DND-41 (cell line): ENCODE data around the gene IQCK.

ENCODE experiments used
- ATAC-seq: fragments of 200-7000 bp; cut with Tn5 transposase; 3 replicates; pipeline ENCODE4 v1.9.1; 2021; ENCODE audit warnings: low read depth; ENCODE audit not compliant: insufficient read depth
- DNase-seq: peaks from one replicate; pipeline ENCODE4 v3.0.0-alpha.2; 2020
- H2AFZ ChIP-seq: 2 replicates; pipeline ENCODE4 v1.6.0; 2012; ENCODE audit warnings: low read depth, low read length
- H3K27ac ChIP-seq: 2 replicates; pipeline ENCODE4 v1.5.1; 2012; ENCODE audit warnings: low read length, inconsistent platforms
- H3K27me3 ChIP-seq: fragments of 200-600 bp; sonication (generic); 2 replicates; pipeline ENCODE4 v1.6.0; 2012; ENCODE audit warnings: low read length, mild to moderate bottlenecking, inconsistent platforms; ENCODE audit not compliant: insufficient read depth, poor library complexity
- H3K36me3 ChIP-seq: 2 replicates; pipeline ENCODE4 v1.5.1; 2012; ENCODE audit warnings: low read length, inconsistent platforms; ENCODE audit not compliant: insufficient read depth
- H3K4me1 ChIP-seq: 2 replicates; pipeline ENCODE4 v1.5.1; 2012; ENCODE audit warnings: mild to moderate bottlenecking, low read length; ENCODE audit not compliant: insufficient read depth
- H3K4me2 ChIP-seq: 2 replicates; pipeline ENCODE4 v1.6.0; 2012; ENCODE audit warnings: mild to moderate bottlenecking, moderate library complexity, low read length, inconsistent platforms; ENCODE audit not compliant: insufficient read depth
- H3K4me3 ChIP-seq, 2 experiments: fragments of 200-600 bp in 1 of 2; shearing (Covaris generic) in 1 of 2; 2 replicates each; pipeline ENCODE4 v1.5.1; 2012 to 2016; ENCODE audit warnings: inconsistent platforms in 2 of 2, low read length in 2 of 2, mild to moderate bottlenecking in 2 of 2, low read depth in 1 of 2, moderate library complexity in 1 of 2
- H3K79me2 ChIP-seq: 2 replicates; pipeline ENCODE4 v1.6.0; 2012; ENCODE audit warnings: low read length, inconsistent platforms; ENCODE audit not compliant: insufficient read depth
- H3K9ac ChIP-seq: 2 replicates; pipeline ENCODE4 v1.6.0; 2012; ENCODE audit warnings: low read depth, mild to moderate bottlenecking, inconsistent platforms, low read length, moderate library complexity
- H3K9me3 ChIP-seq: 2 replicates; pipeline ENCODE4 v1.5.1; 2012; ENCODE audit warnings: low read length, moderate library complexity, mild to moderate bottlenecking, inconsistent platforms; ENCODE audit not compliant: insufficient read depth, severe bottlenecking
- H4K20me1 ChIP-seq: 2 replicates; pipeline ENCODE4 v1.6.0; 2012; ENCODE audit warnings: low read length; ENCODE audit not compliant: insufficient read depth
- CTCF ChIP-seq: IDR thresholded peaks from 2 replicates; pipeline ENCODE4 v1.5.1; 2012; ENCODE audit warnings: borderline replicate concordance, low read length, moderate library complexity, mild to moderate bottlenecking; ENCODE audit not compliant: poor library complexity, severe bottlenecking; ENCODE audit errors: extremely low read depth
- EZH2 ChIP-seq: IDR thresholded peaks from 3 replicates; pipeline ENCODE4 v1.6.1; 2012; ENCODE audit warnings: borderline replicate concordance, low read depth, mild to moderate bottlenecking, moderate library complexity, low read length, inconsistent platforms; ENCODE audit not compliant: severe bottlenecking

IQCK gene

DNA sequence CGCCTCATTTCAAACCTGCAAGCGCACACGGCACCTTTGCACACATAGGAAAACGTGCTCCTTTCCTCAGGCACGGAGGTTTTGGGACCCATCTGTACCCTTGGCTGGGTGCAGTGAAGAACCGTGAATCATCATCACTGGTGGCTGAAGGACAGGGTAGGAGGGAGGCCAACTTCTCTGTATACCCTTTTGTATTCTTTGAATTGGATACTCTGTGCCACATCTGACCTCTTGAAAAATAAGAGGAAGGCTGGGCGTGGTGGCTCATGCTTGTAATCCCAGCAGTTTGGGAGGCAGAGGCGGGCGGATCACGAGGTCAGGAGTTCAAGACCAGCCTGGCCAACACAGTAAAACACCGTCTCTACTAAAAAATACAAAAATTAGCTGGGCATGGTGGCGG, 154.9 kb downstream of the IQCK start:
- ATAC-seq (no peak), DNase-seq (no peak)
- H4K20me1 ChIP-seq = no peaks in the 10 kb centered on the region
- H3K9me3 ChIP-seq = no peaks in the 10 kb centered on the region
- TF ChIP-seq EZH2 (no peak), CTCF (no peak)
- H3K27ac ChIP-seq = no peak overlapping the region
- no peak overlapping the region for H3K4me2 ChIP-seq
- H3K4me1 ChIP-seq = no peaks in the 10 kb centered on the region
- H3K36me3 ChIP-seq = no peaks in the 10 kb centered on the region
- no peak overlapping the region for H3K9ac ChIP-seq
- H3K79me2 ChIP-seq = no peaks in the 10 kb centered on the region
- H3K27me3 ChIP-seq = no peaks in the 10 kb centered on the region
- H2AFZ ChIP-seq = no peak overlapping the region
- H3K4me3 ChIP-seq = no peak overlapping the region

DNA sequence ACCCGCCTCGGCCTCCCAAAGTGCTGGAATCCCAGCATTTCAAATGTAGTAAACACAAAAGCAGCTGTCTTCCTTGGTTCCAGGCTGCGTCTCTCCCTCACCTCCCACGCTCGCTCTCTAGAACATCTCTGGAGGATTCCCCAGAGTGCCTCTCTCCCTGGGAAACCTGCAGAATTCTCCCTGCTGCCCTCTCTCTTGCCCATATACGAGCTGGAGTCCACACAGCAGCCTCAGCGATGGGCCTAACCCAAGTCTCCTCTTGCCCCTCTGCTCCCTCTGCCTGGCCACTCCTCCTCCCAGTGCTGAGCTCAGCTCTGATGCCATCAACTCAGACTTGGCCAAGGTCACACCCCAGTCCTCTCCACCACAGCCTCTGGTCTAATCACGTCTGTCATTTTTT, 156.0 kb downstream of the IQCK start:
- no peaks in the 10 kb centered on the region for H3K79me2 ChIP-seq
- H4K20me1 ChIP-seq = no peaks in the 10 kb centered on the region

GRCh38 chr16:19874851-19875546, 156.9 kb downstream of the IQCK start:
- Histone ChIP-seq H4K20me1 (no peaks in the 10 kb centered on the region), H3K4me3 (no peak overlapping the region), H3K4me1 (no peaks in the 10 kb centered on the region), H3K9me3 (no peaks in the 10 kb centered on the region), H3K27me3 (no peaks in the 10 kb centered on the region), H3K4me2 (no peak overlapping the region), H3K36me3 (no peaks in the 10 kb centered on the region), H3K27ac (no peak overlapping the region), H3K9ac (no peak overlapping the region), H2AFZ (no peak overlapping the region), H3K79me2 (no peaks in the 10 kb centered on the region)
- TF ChIP-seq EZH2 (no peak), CTCF (no peak)
- ATAC-seq = no peak
- no peak for DNase-seq

More for the DNA sequence above, 156.0 kb downstream of the IQCK start:
- no peak overlapping the region for H3K4me3 ChIP-seq
- no peaks in the 10 kb centered on the region for H3K36me3 ChIP-seq
- H3K4me2 ChIP-seq = no peak overlapping the region
- no peaks in the 10 kb centered on the region for H3K27me3 ChIP-seq
- H3K27ac ChIP-seq = no peak overlapping the region
- no peak for TF ChIP-seq EZH2
- TF ChIP-seq CTCF = no peak
- no peak overlapping the region for H3K9ac ChIP-seq
- no peaks in the 10 kb centered on the region for H3K9me3 ChIP-seq
- ATAC-seq (no peak), DNase-seq (no peak)
- H2AFZ ChIP-seq = no peak overlapping the region
- no peaks in the 10 kb centered on the region for H3K4me1 ChIP-seq

DNA sequence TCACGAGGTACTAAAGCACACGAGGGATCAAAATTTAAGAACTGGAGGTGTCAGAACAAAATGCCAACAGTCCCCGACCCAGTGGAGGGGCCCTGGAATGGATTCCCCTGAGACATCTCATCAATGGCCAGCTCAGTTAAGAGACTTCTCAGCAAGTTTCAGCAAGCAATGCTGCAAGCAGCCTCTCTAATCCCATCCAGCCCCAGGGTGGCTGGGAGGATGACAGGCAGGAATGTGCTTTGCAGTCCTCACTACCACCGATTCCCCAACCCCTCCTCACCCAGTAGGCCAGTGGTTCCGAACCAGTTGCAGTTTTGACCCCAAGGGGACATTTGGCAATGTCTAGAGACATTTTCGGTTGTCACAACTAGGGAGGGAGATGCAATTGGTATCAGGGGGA, 157.8 kb downstream of the IQCK start:
- Histone ChIP-seq H4K20me1 (no peaks in the 10 kb centered on the region), H2AFZ (no peak overlapping the region), H3K27ac (no peak overlapping the region), H3K4me2 (no peak overlapping the region), H3K4me1 (no peaks in the 10 kb centered on the region), H3K4me3 (no peak overlapping the region), H3K9ac (no peak overlapping the region), H3K36me3 (no peaks in the 10 kb centered on the region), H3K79me2 (no peaks in the 10 kb centered on the region), H3K9me3 (no peaks in the 10 kb centered on the region), H3K27me3 (no peaks in the 10 kb centered on the region)
- ATAC-seq (no peak), DNase-seq (no peak)
- TF ChIP-seq EZH2 = no peak
- TF ChIP-seq CTCF = no peak
